Heart right ventricle (tissue), 16 donors: ENCODE results near the gene DAPK1. TPM values are rescaled to one million over a fixed set of nuclear protein-coding genes. Genes with fewer than 3 reads are reported as not detected.

Source experiments
- ATAC-seq, 8 donors: fragments of 200-7000 bp; cut with Tn5 transposase; one replicate each; pipeline ENCODE4 v1.9.1; 2020; ENCODE audit warnings: mild to moderate bottlenecking in 8 of 8, moderate library complexity in 8 of 8, moderate number of reproducible peaks in 1 of 8
- DNase-seq, 2 donors: peaks; one replicate each; pipeline ENCODE4 v3.0.0-alpha.2; 2020
- H3K27ac ChIP-seq, 10 donors: fragments of 200-600 bp; sonication (generic) in 2 of 10; one replicate each; pipeline versions ENCODE4 v1.5.0 to v1.8.0; 2020 to 2022; ENCODE audit warnings: mild to moderate bottlenecking in 3 of 10
- H3K27me3 ChIP-seq, 7 donors: fragments of 200-600 bp; one replicate each; pipeline ENCODE4 v1.8.0; 2021 to 2022; ENCODE audit warnings: mild to moderate bottlenecking in 2 of 7
- H3K36me3 ChIP-seq, 9 donors: fragments of 200-600 bp; sonication (generic) in 1 of 9; one replicate each; pipeline versions ENCODE4 v1.5.0 to v1.8.0; 2020 to 2022; ENCODE audit warnings: mild to moderate bottlenecking in 2 of 9
- H3K4me1 ChIP-seq, 9 donors: fragments of 200-600 bp; sonication (generic) in 1 of 9; one replicate each; pipeline versions ENCODE4 v1.5.0 to v1.8.0; 2020 to 2022; ENCODE audit warnings: mild to moderate bottlenecking in 4 of 9
- H3K4me3 ChIP-seq, 10 donors: fragments of 200-600 bp; sonication (generic) in 2 of 10; one replicate each; pipeline versions ENCODE4 v1.5.0 to v1.8.0; 2020 to 2022; ENCODE audit warnings: mild to moderate bottlenecking in 7 of 10, moderate library complexity in 2 of 10
- H3K9me3 ChIP-seq, 11 donors: fragments of 200-600 bp in 10 of 11; sonication (generic) in 2 of 11; one replicate each; pipeline versions ENCODE4 v1.5.0 to v1.8.0; 2013 to 2022; ENCODE audit warnings: mild to moderate bottlenecking in 2 of 11, control low read depth in 1 of 11, moderate library complexity in 1 of 11
- CTCF ChIP-seq, 9 donors: fragments of 200-600 bp; sonication (generic) in 2 of 9; IDR thresholded peaks; one replicate each; pipeline versions ENCODE4 v1.5.0 to v1.8.0; 2021 to 2022; ENCODE audit warnings: antibody characterized with exemption in 9 of 9, mild to moderate bottlenecking in 5 of 9, moderate library complexity in 1 of 9
- whole genome bisulfite sequencing, 2 donors: extraction: QIAGEN DNeasy Blood & Tissue Kit; methylation state at CpG; one replicate each; pipeline ENCODE4 v1.1.7; 2013; ENCODE audit warnings: inconsistent platforms in 1 of 2; 5-methylcytosine and 5-hydroxymethylcytosine counted together
- intact Hi-C, 10 donors: fragments of 100-400 bp; cut with DNase I; formaldehyde crosslinking; loops; one replicate each; pipeline versions ENCODE4 v1.11.1 to v1.14.2; 2022
- polyA plus RNA-seq, 2 donors: library from polyadenylated mRNA; stranded (reverse); fragments of 200-250 nt; gene quantifications; one replicate each; pipeline ENCODE4 v1.2.3, GENCODE V29; 2013
- total RNA-seq, 10 donors: library from RNA; stranded (reverse); fragmentation: NEBNext Ultra II Directional in 3 of 10; extraction: Animal tissue kit (Norgen Biotek cat#: 25700) in 3 of 10; gene quantifications; one replicate each; pipeline versions ENCODE4 v1.2.1 to v1.2.4, GENCODE V29; 2021 to 2023
- donor health status: Arrhythmogenic right ventricular cardiomyopathy.
- donor health status: ischemic (EF 13 %, LVEDD 7.1; RV severe dilation, severe dysfunction).
- donor health status: healthy with polysubstance abuse.
- donor health status: DM: no; HTN: yes; CAD: no.
- donor health status: DM: no; HTN: no; CAD: no.
- donor health status: ischemic (EF 25% LVEDD 6.9; RV normal size, moderate dysfunction).
- donor health status: ischemic (EF 25% LVEDD 5.7; RV mildly dilated, moderate dysfunction).
- donor health status: healthy.
- donor health status: DM: yes; HTN: yes; CAD: no.
- donor health status: Ischemic cardiomyopathy.
- donor health status: ischemic (EF 35%, LVEDD 5.7; RV mildly dilated, moderate dysfunction).
- donor health status: nonischemic (EF 11% LVEDD 7.7; RV severe dilation, severe dysfunction).
- donor health status: DM: yes; HTN: yes; CAD: no.
- donor health status: PGD.
- donor health status: ischemic (EF 29% LVEDD 5.4; RV normal size, mild dysfunction).
- donor health status: nonischemic (EF 23%, LVEDD 6.1; RV moderate dilation, normal function).

DAPK1 gene
- total and polyA plus RNA-seq, 12 donors, result 1.1 to 15.5 (median 4.2) TPM

GRCh38 chr9:87628346-87628745, 130.7 kb downstream of the DAPK1 start:
- Histone ChIP-seq H3K4me1 (no peaks in the 10 kb centered on the region), H3K36me3 (peaks cover 0 to 4% (median 0%) of the 10 kb centered on the region in 9 donors), H3K9me3 (peaks cover 0 to 11% (median 0%) of the 10 kb centered on the region in 11 donors), H3K27ac (no peak overlapping the region), H3K27me3 (no peaks in the 10 kb centered on the region), H3K4me3 (no peak overlapping the region)
- 88 to 91% methylated on average over 6 of the region's 6 CpGs for WGBS, 2 donors
- intact Hi-C loops, result no loop called here
- ATAC-seq (no peak), DNase-seq (no peak)
- no peak for TF ChIP-seq CTCF (IDR thresholded peaks at IDR 0.05)

GRCh38 chr9:87629104-87629503, 131.4 kb downstream of the DAPK1 start:
- intact Hi-C loops, result no loop called here
- WGBS, 2 donors, result 71 to 83% methylated on average over 6 of the region's 6 CpGs
- DNase-seq (no peak), ATAC-seq (no peak)
- no peak overlapping the region for H3K4me3 ChIP-seq
- peaks cover 0 to 4% (median 0%) of the 10 kb centered on the region in 9 donors for H3K36me3 ChIP-seq
- TF ChIP-seq CTCF (IDR thresholded peaks at IDR 0.05), result no peak
- H3K4me1 ChIP-seq, result no peaks in the 10 kb centered on the region
- peaks cover 0 to 8% (median 0%) of the 10 kb centered on the region in 11 donors for H3K9me3 ChIP-seq
- H3K27ac ChIP-seq, result no peak overlapping the region
- H3K27me3 ChIP-seq, result no peaks in the 10 kb centered on the region

- no peak for DNase-seq
- Histone ChIP-seq H3K27ac (no peak overlapping the region), H3K36me3 (no peaks in the 10 kb centered on the region), H3K4me1 (no peaks in the 10 kb centered on the region), H3K9me3 (peaks cover 0 to 6% (median 0%) of the 10 kb centered on the region in 11 donors), H3K4me3 (no peak overlapping the region), H3K27me3 (no peaks in the 10 kb centered on the region)
- no peak for TF ChIP-seq CTCF (IDR thresholded peaks at IDR 0.05)
- intact Hi-C loops, result no loop called here
- 99% methylated on average over 3 of the region's 3 CpGs for WGBS, 2 donors
- ATAC-seq, result no peak
Measured at GRCh38 chr9:87630266-87630665, 132.6 kb downstream of the DAPK1 start.

GRCh38 chr9:87630846-87631245, 133.2 kb downstream of the DAPK1 start:
- Histone ChIP-seq H3K27ac (no peak overlapping the region), H3K4me1 (no peaks in the 10 kb centered on the region), H3K4me3 (no peak overlapping the region), H3K27me3 (no peaks in the 10 kb centered on the region), H3K9me3 (peaks cover 0 to 6% (median 0%) of the 10 kb centered on the region in 11 donors), H3K36me3 (no peaks in the 10 kb centered on the region)
- ATAC-seq (no peak), DNase-seq (no peak)
- TF ChIP-seq CTCF (IDR thresholded peaks at IDR 0.05), result no peak
- intact Hi-C loops, result no loop called here
- WGBS, 2 donors, result 96 to 99% methylated on average over 3 of the region's 3 CpGs
